SH-SY5Y (cell line): Measurements from ENCODE around the gene MFN1.

Experiments used
- GATA2 ChIP-seq: IDR thresholded peaks from 2 replicates; pipeline ENCODE4 v1.6.1; 2011; ENCODE audit warnings: mild to moderate bottlenecking, low read depth, low read length
- GATA3 ChIP-seq: IDR thresholded peaks from 2 replicates; pipeline ENCODE4 v1.6.1; 2011; ENCODE audit warnings: low read depth, mild to moderate bottlenecking, low read length, moderate library complexity

DNA sequence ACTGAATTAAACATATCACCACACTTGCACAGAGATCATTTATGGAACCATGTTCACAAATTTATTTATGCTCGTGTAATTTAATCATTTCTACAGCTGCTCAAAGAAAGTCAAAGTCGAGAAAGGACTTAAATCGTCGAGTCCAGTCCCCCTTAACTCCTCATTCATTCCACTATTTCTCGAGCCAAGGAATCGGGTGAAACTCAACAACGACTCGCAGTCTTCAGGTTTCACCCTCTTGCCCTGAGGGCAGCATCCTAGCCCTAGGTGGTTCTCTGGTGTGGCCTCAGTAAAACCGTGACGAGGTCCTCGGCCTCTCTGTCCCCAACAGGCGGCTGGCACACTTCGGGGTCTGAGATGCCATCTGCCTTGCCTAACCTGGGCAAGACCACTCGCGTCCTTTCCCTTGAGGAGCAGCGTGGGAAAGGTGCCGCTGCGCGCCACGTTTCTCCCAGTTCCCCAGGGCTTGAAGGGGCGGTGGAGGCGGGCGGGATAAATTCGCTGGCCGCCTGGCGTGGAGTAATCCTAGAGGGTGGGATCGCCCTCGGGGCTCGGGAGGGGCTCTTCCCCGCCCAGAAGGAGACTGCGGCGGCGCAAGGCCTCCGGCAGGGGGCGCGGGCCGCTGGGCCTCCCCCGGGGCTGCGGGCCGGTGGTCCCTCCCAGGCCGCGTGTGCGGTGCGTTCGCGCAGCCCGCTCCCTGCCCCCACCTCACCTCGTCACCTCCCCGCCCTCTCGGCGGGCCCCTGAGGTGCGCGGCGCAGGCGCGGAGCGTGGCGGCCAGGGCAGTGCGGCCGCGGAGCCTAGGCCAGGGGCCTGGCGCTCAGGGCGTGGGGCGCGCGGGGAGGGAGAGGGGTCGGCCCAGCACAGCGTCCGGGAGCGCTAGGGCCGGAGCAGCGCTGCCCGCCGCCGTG lies 25.0 kb upstream of the MFN1 start, which contains the start of gene ZNF639:
- TF ChIP-seq GATA3 (no peak), GATA2 (no peak)
